Gastroesophageal sphincter (tissue), 4 donors: Measurements from ENCODE around the gene COPS4. TPM values are rescaled to one million over a fixed set of nuclear protein-coding genes. Genes with fewer than 3 reads are reported as not detected.
"Not testable (repeated sequence)": the region's sequence is repeated elsewhere in the genome, so short reads cannot be mapped to it uniquely, and the experiment has no call there.

Experiments
- ATAC-seq: fragments of 150-250 bp; one replicate; pipeline ENCODE4 v1.9.1; 2016; ENCODE audit warnings: mild to moderate bottlenecking, moderate library complexity
- H3K27ac ChIP-seq, 4 donors: fragments of 200-600 bp; sonication (generic) in 3 of 4; 1 replicate in 3 of 4; 2 replicates in 1 of 4; pipeline ENCODE4 v1.5.1; 2016 to 2019
- H3K27me3 ChIP-seq: fragments of 200-600 bp; sonication (generic); one replicate; pipeline ENCODE4 v1.5.1; 2019
- H3K36me3 ChIP-seq, 2 donors: fragments of 200-600 bp; sonication (generic); one replicate each; pipeline ENCODE4 v1.5.1; 2019; ENCODE audit warnings: control low read depth in 1 of 2
- H3K4me1 ChIP-seq, 3 donors: fragments of 200-600 bp; sonication (generic); 1 replicate in 2 of 3; 2 replicates in 1 of 3; pipeline ENCODE4 v1.5.1; 2016 to 2019; ENCODE audit warnings: control low read depth in 2 of 3
- H3K4me3 ChIP-seq, 2 donors: fragments of 200-600 bp; sonication (generic); one replicate each; pipeline ENCODE4 v1.5.1; 2019; ENCODE audit warnings: mild to moderate bottlenecking in 1 of 2, moderate library complexity in 1 of 2
- H3K9me3 ChIP-seq, 3 donors: fragments of 200-600 bp; sonication (generic); one replicate each; pipeline ENCODE4 v1.5.1; 2017 to 2019; ENCODE audit warnings: control low read depth in 2 of 3
- EP300 ChIP-seq: sonication (generic); formaldehyde crosslinking; IDR thresholded peaks from one replicate; pipeline ENCODE4 v1.6.1; 2017; ENCODE audit warnings: antibody characterized with exemption, mild to moderate bottlenecking
- POLR2A ChIP-seq, 2 donors: fragments of 450-650 bp; IDR thresholded peaks; one replicate each; pipeline ENCODE4 v1.6.1; 2017; ENCODE audit warnings: antibody characterized with exemption in 2 of 2, mild to moderate bottlenecking in 2 of 2, moderate library complexity in 1 of 2
- POLR2AphosphoS5 ChIP-seq: sonication (generic); formaldehyde crosslinking; IDR thresholded peaks from one replicate; pipeline ENCODE4 v1.6.1; 2017; ENCODE audit warnings: antibody characterized with exemption
- WGBS, 2 donors: methylation state at CpG; one replicate each; pipeline ENCODE4 v1.1.5; 2018; ENCODE audit warnings: low coverage in 1 of 2; 5-methylcytosine and 5-hydroxymethylcytosine counted together
- total RNA-seq, 4 donors: library from RNA; depleted of rRNA; stranded (reverse); fragments of >200 nt; gene quantifications; one replicate each; pipeline ENCODE4 v1.1.0, GENCODE V29; 2016
- TF ChIP-seq, protein P1 (sequence below), 4 experiments: fragments of 200-600 bp in 2 of 4; fragments of 450-650 bp in 2 of 4; sonication (generic) in 1 of 4; IDR thresholded peaks; one replicate each; pipeline ENCODE4 v1.5.1; 2017 to 2019; ENCODE audit warnings: antibody characterized with exemption in 4 of 4, mild to moderate bottlenecking in 2 of 4, moderate library complexity in 2 of 4

The COPS4 gene
- 10 to 100 TPM; 51.0 to 60.7 (median 55.8) TPM for total RNA-seq

DNA sequence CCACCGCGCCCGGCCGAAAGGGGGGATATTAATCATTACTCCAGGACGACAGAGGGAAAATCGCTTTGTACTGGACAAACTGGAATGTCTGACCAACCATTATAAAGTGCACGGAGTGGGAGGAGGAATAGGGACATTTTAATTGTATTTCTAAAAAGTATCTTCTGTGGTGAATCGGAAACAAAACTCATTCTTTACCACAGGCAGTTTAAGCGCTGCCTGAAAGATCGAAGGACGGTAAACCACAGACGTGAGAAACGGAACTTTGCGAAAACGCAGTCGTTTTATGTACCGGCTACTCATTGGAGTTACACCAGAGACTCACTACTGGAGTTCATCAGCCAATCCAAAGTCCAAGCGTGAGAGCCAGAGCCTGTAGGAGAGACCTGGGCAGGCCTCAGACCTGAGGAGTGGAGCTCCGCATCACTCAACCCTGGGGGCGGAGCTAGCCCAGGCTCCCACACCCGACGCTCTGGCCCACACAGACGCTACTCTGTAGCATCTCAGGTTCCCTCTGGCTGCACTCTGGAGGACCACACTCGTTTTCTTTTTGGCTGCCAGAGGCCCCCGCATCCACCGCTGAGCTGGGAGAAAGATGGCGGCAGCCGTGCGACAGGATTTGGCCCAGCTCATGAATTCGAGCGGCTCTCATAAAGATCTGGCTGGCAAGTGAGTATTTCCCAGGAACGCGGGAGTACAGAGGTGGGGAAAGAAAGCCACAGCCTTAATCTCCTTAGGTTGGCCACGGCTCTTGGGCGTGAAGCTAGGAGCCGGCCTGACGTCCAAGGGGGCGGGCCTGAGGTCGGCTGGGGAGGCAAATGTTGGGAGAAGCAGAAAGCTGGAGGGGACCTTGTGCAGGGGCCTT, at the start of gene COPS4:
Gene COPS4 (plus strand): TSS at position 554 of the 865 bp plus-strand sequence. CDS start 42 bp downstream, at position 596.
- WGBS, 2 donors = 0 to 1% methylated on average over 16 to 21 of the region's 39 CpGs
- ATAC-seq = peak; percentile 99
- Histone ChIP-seq H3K4me3 (peak within 1 kb of the TSS; percentile 71 to 75), H3K9me3 (no peaks in the 10 kb centered on the region), H3K4me1 (peaks cover 10 to 29% (median 14%) of the 10 kb centered on the region in 3 donors), H3K27ac (peak within 1 kb of the TSS; percentile 88 to 95 (median 90)), H3K27me3 (no peaks in the 10 kb centered on the region), H3K36me3 (no peaks in the 10 kb centered on the region)
- TF ChIP-seq EP300 = no peak
- TF ChIP-seq POLR2A (IDR thresholded peaks at IDR 0.05) = peak; percentile 27 to 49
- peak; percentile 90 for TF ChIP-seq POLR2AphosphoS5
- TF ChIP-seq, protein P1, sequence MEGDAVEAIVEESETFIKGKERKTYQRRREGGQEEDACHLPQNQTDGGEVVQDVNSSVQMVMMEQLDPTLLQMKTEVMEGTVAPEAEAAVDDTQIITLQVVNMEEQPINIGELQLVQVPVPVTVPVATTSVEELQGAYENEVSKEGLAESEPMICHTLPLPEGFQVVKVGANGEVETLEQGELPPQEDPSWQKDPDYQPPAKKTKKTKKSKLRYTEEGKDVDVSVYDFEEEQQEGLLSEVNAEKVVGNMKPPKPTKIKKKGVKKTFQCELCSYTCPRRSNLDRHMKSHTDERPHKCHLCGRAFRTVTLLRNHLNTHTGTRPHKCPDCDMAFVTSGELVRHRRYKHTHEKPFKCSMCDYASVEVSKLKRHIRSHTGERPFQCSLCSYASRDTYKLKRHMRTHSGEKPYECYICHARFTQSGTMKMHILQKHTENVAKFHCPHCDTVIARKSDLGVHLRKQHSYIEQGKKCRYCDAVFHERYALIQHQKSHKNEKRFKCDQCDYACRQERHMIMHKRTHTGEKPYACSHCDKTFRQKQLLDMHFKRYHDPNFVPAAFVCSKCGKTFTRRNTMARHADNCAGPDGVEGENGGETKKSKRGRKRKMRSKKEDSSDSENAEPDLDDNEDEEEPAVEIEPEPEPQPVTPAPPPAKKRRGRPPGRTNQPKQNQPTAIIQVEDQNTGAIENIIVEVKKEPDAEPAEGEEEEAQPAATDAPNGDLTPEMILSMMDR (IDR thresholded peaks at IDR 0.05) = peak in 3 of 4 experiments; percentile 62 to 67 (median 64)

DNA sequence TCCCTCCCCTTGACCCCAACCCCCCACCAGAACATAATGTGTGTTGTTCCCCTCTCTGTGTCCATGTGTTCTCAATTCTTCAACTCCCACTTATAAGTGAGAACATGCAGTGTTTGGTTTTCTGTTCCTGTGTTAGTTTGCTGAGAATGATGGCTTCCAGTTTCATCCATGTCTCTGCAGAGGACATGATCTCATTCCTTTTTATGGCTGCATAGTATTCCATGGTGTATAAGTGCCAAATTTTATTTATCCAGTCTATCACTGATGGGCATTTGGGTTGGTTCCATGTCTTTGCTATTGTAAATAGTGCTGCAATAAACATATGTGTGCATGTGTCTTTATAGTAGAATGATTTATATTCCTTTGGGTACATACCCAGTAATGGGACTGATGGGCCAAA, 47.5 kb upstream of the COPS4 start:
- not testable (repeated sequence) for H3K9me3 ChIP-seq, H3K4me1 ChIP-seq, H3K27ac ChIP-seq, ATAC-seq, H3K4me3 ChIP-seq, H3K27me3 ChIP-seq
- peaks cover 0 to 13% of the 10 kb centered on the region in 2 donors for H3K36me3 ChIP-seq

DNA sequence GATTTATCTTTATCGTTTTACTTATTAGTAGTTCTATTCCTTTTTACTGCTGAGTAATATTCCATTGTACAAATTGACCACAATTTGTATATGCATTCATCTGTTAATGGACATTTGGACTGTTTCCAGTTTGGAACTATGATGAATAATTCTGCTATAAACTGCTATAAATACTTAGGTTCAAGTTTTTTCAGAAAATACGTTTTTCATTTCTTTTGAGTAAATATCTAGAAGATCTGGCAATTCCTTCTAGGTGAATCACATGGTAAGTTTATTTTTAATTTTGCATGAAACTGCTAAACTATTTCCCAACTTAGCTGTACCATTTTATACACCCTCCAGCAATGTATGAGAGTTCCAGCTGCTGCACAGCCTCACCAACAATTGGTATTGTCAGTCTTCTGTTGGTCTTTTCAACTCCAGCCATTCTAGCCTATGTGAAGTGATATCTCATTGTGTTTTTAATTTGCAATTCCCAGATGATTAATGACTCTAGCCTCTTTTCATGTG, 46.6 kb upstream of the COPS4 start:
- peaks cover 0 to 10% (median 0%) of the 10 kb centered on the region in 3 donors for H3K4me1 ChIP-seq
- 65 to 74% methylated on average over 2 of the region's 2 CpGs for WGBS, 2 donors
- no peak for ATAC-seq
- H3K4me3 ChIP-seq = no peak overlapping the region
- TF ChIP-seq, protein P1 (IDR thresholded peaks at IDR 0.05) = no peak
- no peak for TF ChIP-seq POLR2A (IDR thresholded peaks at IDR 0.05)
- no peak for TF ChIP-seq POLR2AphosphoS5
- no peak for TF ChIP-seq EP300
- H3K36me3 ChIP-seq = peaks cover 0 to 13% of the 10 kb centered on the region in 2 donors
- H3K27ac ChIP-seq = no peak overlapping the region
- H3K27me3 ChIP-seq = no peaks in the 10 kb centered on the region
- no peaks in the 10 kb centered on the region for H3K9me3 ChIP-seq

DNA sequence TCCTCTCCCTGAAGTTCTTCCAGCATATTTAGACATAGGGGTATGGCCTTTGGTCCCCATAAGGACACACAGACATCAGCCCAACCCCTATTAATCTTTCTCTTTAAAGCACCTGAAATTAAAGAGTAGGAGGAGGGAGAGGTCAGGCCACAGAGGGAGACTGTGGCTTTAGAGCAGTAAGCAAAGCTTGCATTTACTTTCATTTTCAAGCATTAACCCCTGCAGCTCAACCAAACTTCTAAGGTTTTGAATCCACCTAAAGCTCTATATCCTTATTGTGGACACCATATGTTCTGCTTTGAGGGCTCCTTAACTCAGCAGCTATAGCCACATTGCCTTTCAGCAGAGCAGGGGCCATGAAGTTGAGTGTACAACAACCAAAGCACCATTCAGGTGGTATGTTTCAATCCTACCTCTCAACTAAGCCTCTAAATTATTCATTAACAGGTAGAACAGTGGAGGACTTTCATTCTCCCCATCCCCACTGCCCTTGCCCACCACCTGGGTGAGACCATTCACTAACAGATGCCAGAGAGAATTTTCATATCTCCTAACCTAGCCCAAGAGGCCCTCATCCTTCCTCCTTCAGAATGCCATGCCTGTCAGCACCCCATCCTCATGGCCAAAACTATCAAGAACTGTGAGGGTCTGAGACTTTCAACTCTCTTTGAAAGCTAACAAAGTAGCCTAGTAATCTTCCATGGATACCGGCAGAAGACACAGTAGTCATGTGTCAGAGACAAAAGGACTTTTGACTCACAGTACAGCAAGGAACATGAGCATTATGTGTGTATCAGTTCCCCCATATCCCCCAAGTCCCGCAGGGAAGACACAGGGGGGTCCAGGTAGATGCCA, 45.2 kb upstream of the COPS4 start:
- Histone ChIP-seq H3K4me1 (peaks cover 0 to 10% (median 0%) of the 10 kb centered on the region in 3 donors), H3K9me3 (no peaks in the 10 kb centered on the region), H3K27me3 (no peaks in the 10 kb centered on the region), H3K4me3 (no peak overlapping the region), H3K27ac (no peak overlapping the region), H3K36me3 (no peaks in the 10 kb centered on the region)
- WGBS, 2 donors = 100% methylated on average over 1 of the region's 2 CpGs; no CpG with 5 or more reads in 1 of the 2 donors
- ATAC-seq = no peak
- TF ChIP-seq, protein P1 (IDR thresholded peaks at IDR 0.05) = no peak
- TF ChIP-seq POLR2AphosphoS5 (no peak), POLR2A (IDR thresholded peaks at IDR 0.05) (no peak), EP300 (no peak)

DNA sequence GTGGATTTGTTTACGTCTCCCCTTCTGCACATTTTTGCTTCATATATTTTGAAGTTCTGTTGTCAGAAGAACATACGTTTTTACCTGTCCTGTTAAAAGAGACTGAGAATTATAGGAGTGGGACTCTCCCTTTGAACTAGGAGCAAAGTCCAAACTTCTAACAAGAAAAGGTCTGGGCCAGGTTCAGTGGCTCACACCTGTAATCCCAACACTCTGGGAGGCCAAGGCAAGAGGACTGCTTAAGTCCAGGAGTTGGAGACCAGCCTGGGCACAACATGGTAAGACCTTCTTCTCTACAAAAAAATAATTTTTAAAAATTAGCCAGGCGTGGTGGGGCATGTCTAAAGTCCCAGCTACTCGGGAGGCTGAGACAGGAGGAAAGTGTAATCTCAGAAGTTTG, 40.1 kb upstream of the COPS4 start:
- Histone ChIP-seq H3K4me3 (no peak overlapping the region), H3K27ac (no peak overlapping the region), H3K9me3 (no peaks in the 10 kb centered on the region), H3K27me3 (no peaks in the 10 kb centered on the region), H3K36me3 (no peaks in the 10 kb centered on the region), H3K4me1 (peaks cover 0 to 3% (median 0%) of the 10 kb centered on the region in 3 donors)
- WGBS, 2 donors = 69 to 75% methylated on average over 4 of the region's 4 CpGs
- no peak for ATAC-seq
- TF ChIP-seq EP300 (no peak), POLR2AphosphoS5 (no peak), POLR2A (IDR thresholded peaks at IDR 0.05) (no peak)
- TF ChIP-seq, protein P1 (IDR thresholded peaks at IDR 0.05) = no peak
